DND-41 (cell line): ENCODE results near the gene PPIP5K2.

Experiments
- ATAC-seq: fragments of 200-7000 bp; cut with Tn5 transposase; 3 replicates; pipeline ENCODE4 v1.9.1; 2021; ENCODE audit warnings: low read depth; ENCODE audit not compliant: insufficient read depth
- DNase-seq: peaks from one replicate; pipeline ENCODE4 v3.0.0-alpha.2; 2020
- H2AFZ ChIP-seq: 2 replicates; pipeline ENCODE4 v1.6.0; 2012; ENCODE audit warnings: low read depth, low read length
- H3K27ac ChIP-seq: 2 replicates; pipeline ENCODE4 v1.5.1; 2012; ENCODE audit warnings: low read length, inconsistent platforms
- H3K27me3 ChIP-seq: fragments of 200-600 bp; sonication (generic); 2 replicates; pipeline ENCODE4 v1.6.0; 2012; ENCODE audit warnings: low read length, mild to moderate bottlenecking, inconsistent platforms; ENCODE audit not compliant: insufficient read depth, poor library complexity
- H3K36me3 ChIP-seq: 2 replicates; pipeline ENCODE4 v1.5.1; 2012; ENCODE audit warnings: low read length, inconsistent platforms; ENCODE audit not compliant: insufficient read depth
- H3K4me1 ChIP-seq: 2 replicates; pipeline ENCODE4 v1.5.1; 2012; ENCODE audit warnings: mild to moderate bottlenecking, low read length; ENCODE audit not compliant: insufficient read depth
- H3K4me2 ChIP-seq: 2 replicates; pipeline ENCODE4 v1.6.0; 2012; ENCODE audit warnings: mild to moderate bottlenecking, moderate library complexity, low read length, inconsistent platforms; ENCODE audit not compliant: insufficient read depth
- H3K4me3 ChIP-seq, 2 experiments: fragments of 200-600 bp in 1 of 2; shearing (Covaris generic) in 1 of 2; 2 replicates each; pipeline ENCODE4 v1.5.1; 2012 to 2016; ENCODE audit warnings: inconsistent platforms in 2 of 2, low read length in 2 of 2, mild to moderate bottlenecking in 2 of 2, low read depth in 1 of 2, moderate library complexity in 1 of 2
- H3K79me2 ChIP-seq: 2 replicates; pipeline ENCODE4 v1.6.0; 2012; ENCODE audit warnings: low read length, inconsistent platforms; ENCODE audit not compliant: insufficient read depth
- H3K9ac ChIP-seq: 2 replicates; pipeline ENCODE4 v1.6.0; 2012; ENCODE audit warnings: low read depth, mild to moderate bottlenecking, inconsistent platforms, low read length, moderate library complexity
- H3K9me3 ChIP-seq: 2 replicates; pipeline ENCODE4 v1.5.1; 2012; ENCODE audit warnings: low read length, moderate library complexity, mild to moderate bottlenecking, inconsistent platforms; ENCODE audit not compliant: insufficient read depth, severe bottlenecking
- H4K20me1 ChIP-seq: 2 replicates; pipeline ENCODE4 v1.6.0; 2012; ENCODE audit warnings: low read length; ENCODE audit not compliant: insufficient read depth
- CTCF ChIP-seq: IDR thresholded peaks from 2 replicates; pipeline ENCODE4 v1.5.1; 2012; ENCODE audit warnings: borderline replicate concordance, low read length, moderate library complexity, mild to moderate bottlenecking; ENCODE audit not compliant: poor library complexity, severe bottlenecking; ENCODE audit errors: extremely low read depth
- EZH2 ChIP-seq: IDR thresholded peaks from 3 replicates; pipeline ENCODE4 v1.6.1; 2012; ENCODE audit warnings: borderline replicate concordance, low read depth, mild to moderate bottlenecking, moderate library complexity, low read length, inconsistent platforms; ENCODE audit not compliant: severe bottlenecking

Gene PPIP5K2

DNA sequence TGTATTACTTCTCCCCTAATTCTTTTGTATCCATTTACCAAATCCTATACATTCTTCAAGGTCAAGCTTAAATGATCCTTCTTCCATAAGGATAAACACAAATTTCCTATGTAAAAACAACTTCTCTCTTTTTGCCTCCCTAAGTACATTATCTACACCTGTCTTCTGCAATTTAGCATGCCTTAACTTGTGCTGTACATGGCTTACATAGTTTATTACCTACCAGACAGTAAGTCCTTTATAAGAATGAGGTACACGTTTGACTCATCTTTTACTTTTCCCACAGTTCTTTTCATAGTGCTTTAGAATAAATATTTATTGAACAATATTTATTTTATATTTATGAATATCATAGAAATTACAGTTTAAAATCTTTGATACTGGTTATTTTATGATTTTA, 33.6 kb upstream of the PPIP5K2 start:
- DNase-seq (no peak), ATAC-seq (no peak)
- Histone ChIP-seq H3K4me3 (no peak overlapping the region), H3K9me3 (peaks cover 6% of the 10 kb centered on the region), H3K9ac (no peak overlapping the region), H3K4me2 (no peak overlapping the region), H4K20me1 (no peaks in the 10 kb centered on the region), H2AFZ (no peak overlapping the region), H3K4me1 (no peaks in the 10 kb centered on the region), H3K27me3 (no peaks in the 10 kb centered on the region), H3K79me2 (no peaks in the 10 kb centered on the region), H3K36me3 (peaks cover 25% of the 10 kb centered on the region), H3K27ac (no peak overlapping the region)
- TF ChIP-seq EZH2 (no peak), CTCF (no peak)

DNA sequence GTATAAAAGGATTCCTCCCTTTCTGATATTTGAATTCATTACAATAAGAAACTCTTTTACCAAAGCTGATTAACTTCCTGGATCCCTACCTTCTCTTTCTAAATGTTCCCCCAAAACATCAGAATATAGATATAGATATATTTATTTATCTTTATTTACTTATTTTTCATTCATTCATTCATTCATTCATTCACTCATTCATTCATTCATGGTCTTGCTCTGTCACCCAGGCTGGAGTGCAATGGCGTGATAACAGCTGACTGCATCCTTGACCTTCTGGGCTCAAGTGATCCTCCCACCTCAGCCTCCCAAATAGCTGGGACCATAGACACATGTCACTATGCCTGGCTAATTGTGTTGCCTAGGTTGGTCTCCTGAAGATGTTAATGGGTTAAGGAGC, 30.8 kb upstream of the PPIP5K2 start:
- no peaks in the 10 kb centered on the region for H3K27me3 ChIP-seq
- H3K79me2 ChIP-seq = no peaks in the 10 kb centered on the region
- no peak overlapping the region for H3K9ac ChIP-seq
- no peaks in the 10 kb centered on the region for H4K20me1 ChIP-seq
- no peak overlapping the region for H2AFZ ChIP-seq
- H3K36me3 ChIP-seq = peaks cover 32% of the 10 kb centered on the region
- no peak overlapping the region for H3K27ac ChIP-seq
- no peak overlapping the region for H3K4me3 ChIP-seq
- no peaks in the 10 kb centered on the region for H3K9me3 ChIP-seq
- no peak for TF ChIP-seq EZH2
- no peak for TF ChIP-seq CTCF
- no peak for ATAC-seq
- no peak for DNase-seq
- H3K4me2 ChIP-seq = no peak overlapping the region
- H3K4me1 ChIP-seq = no peaks in the 10 kb centered on the region

- no peaks in the 10 kb centered on the region for H3K27me3 ChIP-seq
- ATAC-seq (no peak), DNase-seq (no peak)
- no peaks in the 10 kb centered on the region for H3K79me2 ChIP-seq
- H4K20me1 ChIP-seq = no peaks in the 10 kb centered on the region
- TF ChIP-seq CTCF (no peak), EZH2 (no peak)
- H3K9me3 ChIP-seq = no peaks in the 10 kb centered on the region
- no peaks in the 10 kb centered on the region for H3K4me1 ChIP-seq
- no peak overlapping the region for H3K27ac ChIP-seq
- no peak overlapping the region for H3K4me3 ChIP-seq
- H3K4me2 ChIP-seq = no peak overlapping the region
- no peak overlapping the region for H3K9ac ChIP-seq
- no peak overlapping the region for H2AFZ ChIP-seq
- H3K36me3 ChIP-seq = peaks cover 25% of the 10 kb centered on the region; the same call in 1 of the 2 replicates
Observed at GRCh38 chr5:103090791-103091190, 29.3 kb upstream of the PPIP5K2 start.

DNA sequence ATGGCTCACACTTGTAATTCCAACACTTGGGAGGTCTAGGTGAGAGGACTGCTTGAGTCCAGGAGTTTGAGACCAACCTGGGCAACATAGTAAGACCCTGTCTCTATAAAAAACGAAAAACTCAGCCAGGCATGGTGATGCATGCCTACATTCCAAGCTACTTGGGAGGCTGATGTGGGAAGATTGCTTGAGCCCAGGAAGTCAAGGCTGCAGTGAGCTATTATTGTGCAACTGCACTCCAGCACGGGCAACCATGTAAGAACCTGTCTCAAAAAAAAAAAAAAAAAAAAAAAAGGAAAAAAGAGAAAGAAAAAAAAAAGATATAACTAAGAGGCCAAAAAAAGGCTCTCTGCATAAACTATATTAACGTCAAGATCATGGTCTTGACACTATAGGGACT, 27.4 kb upstream of the PPIP5K2 start:
- Histone ChIP-seq H3K9ac (no peak overlapping the region), H3K4me1 (no peaks in the 10 kb centered on the region), H3K4me2 (no peak overlapping the region), H2AFZ (no peak overlapping the region), H3K9me3 (no peaks in the 10 kb centered on the region), H3K36me3 (peaks cover 13% of the 10 kb centered on the region; the same call in 1 of the 2 replicates), H3K27me3 (no peaks in the 10 kb centered on the region), H3K4me3 (no peak overlapping the region), H3K79me2 (no peaks in the 10 kb centered on the region), H4K20me1 (no peaks in the 10 kb centered on the region), H3K27ac (no peak overlapping the region)
- TF ChIP-seq EZH2 (no peak), CTCF (no peak)
- DNase-seq (no peak), ATAC-seq (no peak)
